Stimulated activated CD8-positive, alpha-beta memory T cell treated with anti-CD3 and anti-CD28 coated beads, Interleukin-15, amount 100 ng/mL, for 24 hours (primary cell): Measurements from ENCODE around the gene TTC33.
"Not testable (repeated sequence)": the region's sequence is repeated elsewhere in the genome, so short reads cannot be mapped to it uniquely, and the experiment has no call there.

ENCODE experiments used
- DNase-seq: peaks from one replicate; pipeline ENCODE4 v3.0.0-alpha.2; 2020; ENCODE audit warnings: low read depth

Gene TTC33

DNA sequence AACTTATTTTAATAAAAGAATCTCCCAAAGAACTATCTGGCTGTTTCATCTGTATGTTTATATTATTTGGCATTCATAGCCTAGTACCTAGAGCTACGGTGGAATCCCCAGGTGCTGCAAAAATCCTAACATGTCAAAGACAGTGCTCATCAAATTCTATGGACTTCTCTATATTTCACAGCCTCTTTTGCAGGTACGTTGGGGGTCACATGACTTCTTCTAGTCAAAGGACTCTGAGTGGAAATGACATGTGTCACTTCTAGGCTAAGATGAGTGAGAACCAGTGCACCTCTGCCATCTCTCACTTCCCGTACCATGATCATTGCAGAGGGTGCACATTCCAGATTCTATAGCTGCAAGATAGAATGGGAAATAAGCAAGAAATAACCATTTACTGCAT, 148.6 kb downstream of the TTC33 start:
- no peak for DNase-seq

DNA sequence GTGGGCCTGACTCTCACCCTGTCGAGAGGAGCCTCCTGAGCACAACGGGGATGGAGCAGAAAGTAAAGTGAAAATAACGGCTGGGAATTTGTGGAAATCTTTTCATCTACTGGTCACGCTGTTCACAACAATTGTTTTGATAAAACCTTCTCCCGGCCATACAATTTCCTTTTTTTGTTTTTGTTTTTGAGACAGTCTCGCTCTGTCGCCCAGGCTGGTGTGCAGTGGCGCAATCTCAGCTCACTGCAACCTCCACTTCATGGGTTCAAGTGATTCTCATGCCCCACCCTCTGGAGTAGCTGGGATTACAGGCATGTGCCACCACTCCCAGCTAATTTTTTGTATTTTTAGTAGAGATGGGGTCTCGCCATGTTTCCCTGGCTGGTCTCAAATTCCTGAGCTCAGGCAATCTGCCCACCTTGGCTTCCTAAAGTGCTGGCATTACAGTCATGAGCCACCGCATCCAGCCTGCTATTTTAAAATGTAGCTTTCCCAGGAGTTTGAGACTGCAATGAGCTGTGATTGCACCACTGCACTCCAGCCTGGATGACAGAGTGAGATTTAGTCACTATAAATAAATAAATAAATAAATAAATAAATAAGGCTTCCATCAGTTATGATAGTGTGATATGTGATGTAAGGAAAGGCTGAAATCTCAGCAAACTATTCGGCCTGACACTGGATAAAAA, 149.5 kb downstream of the TTC33 start:
- no peak for DNase-seq

DNA sequence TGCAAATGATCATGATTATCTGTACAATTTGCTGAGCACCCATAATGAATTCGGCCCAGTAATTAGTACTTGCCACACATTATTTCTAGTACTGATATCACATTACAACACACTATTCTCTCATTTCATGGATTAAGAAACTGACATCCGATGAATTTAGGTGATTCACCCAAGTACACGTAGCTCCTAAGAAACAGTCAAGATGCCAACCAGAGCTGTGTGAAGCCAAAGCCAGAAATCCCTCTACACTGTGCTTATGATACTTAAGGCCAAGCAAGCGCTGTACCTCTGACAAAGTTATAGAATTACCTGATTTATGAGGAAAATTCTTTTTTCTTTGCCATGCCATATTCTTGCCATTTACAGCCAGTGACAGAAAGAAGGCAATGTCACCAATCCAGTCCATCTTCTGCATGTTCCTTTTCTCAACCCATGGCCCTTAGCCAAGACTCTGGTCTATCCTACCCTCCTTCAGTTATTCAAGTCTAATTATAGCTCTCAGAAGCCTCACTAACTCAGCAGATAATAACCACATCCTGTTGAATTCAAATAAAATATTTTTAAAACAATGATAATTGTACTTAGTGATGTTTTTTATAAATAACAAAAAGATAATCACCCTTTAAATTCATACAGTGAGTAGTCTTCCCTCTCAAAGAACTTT, 150.3 kb downstream of the TTC33 start:
- no peak for DNase-seq

DNA sequence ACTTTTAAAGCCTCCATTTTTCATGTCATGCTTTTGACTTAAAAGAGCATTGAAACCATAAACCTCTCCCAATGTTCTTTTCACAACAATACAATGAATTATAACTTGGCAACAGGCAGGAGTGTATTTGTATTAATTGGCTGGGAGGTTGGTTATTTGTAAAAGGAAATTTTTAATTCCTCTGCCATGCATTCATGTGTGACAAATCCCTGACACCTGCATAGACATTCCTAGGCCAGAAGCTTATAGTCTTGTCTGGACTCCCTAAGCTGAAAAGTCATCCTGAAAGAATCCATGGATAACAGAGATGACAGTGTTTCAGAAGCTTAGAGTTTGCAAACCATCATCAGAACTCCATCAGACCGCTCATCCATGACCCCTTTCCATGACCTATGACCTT, 152.4 kb downstream of the TTC33 start:
- no peak for DNase-seq

DNA sequence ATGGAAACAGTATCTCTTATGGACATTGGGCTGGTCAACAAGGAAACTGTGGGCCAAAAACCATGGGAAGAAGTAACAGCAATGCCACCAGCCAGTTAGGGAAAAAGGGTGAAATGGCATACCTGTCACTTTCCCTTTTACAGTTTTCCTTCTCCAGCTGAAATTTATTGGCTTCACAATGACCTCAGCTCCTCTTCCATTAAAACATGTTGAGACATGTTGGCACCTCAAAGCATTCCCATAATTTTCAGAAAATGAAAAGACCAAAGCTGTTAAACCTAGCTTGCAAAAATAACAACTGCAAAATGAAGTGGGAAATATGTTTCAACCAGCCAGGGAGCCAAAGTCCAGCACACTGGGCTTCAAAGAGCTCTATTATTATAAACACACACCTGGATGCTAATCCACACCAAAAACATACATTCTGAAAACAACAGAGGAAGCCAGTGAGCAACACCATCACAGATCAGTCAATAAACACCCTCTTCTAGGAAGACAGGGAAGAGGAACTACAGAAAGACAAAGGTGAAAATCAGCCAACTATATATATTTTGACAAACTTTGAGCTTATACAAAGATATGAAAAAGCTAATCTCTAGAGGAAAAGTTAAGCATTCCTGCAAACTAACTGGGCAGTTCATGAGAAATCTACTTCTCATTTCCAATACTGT, 154.4 kb downstream of the TTC33 start:
- no peak for DNase-seq

DNA sequence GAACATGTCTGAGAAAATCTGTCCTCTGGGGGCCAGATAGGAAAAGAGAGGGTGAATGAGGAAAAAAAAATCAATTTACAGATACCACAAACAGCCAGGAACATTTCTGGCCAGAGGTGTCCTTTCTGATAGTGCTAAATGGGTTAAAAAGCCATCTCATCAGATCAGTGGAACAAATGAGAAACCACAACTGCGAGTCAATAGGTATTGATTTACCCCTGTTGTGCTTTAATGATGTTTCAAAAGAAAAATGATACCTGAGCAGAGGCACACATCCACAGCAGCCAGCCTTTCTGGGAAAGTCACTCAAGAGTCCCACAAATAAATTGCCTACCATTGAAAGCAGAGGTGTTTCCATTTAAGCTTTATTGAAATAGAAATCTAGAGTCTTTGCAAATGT, 155.4 kb downstream of the TTC33 start:
- no peak for DNase-seq

DNA sequence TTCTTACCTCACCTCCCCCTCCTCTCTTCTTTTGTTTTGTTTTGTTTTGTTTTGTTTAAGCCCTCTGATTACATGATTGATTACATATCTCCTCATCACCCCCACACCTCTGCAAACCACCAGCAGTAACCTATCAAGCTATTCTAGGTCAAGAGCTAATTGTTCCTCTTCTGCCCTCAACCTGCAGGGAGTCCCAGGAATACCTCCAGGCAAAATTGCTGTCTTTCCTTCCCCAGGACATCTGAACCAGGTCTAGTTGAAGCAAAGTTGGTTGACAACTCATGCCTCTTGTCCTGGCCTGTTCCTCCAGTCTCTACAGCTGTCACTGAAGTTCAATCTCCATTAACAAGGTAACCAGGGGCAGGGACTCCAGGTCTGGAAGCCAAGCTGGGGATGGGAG, 156.1 kb downstream of the TTC33 start:
- no peak for DNase-seq

DNA sequence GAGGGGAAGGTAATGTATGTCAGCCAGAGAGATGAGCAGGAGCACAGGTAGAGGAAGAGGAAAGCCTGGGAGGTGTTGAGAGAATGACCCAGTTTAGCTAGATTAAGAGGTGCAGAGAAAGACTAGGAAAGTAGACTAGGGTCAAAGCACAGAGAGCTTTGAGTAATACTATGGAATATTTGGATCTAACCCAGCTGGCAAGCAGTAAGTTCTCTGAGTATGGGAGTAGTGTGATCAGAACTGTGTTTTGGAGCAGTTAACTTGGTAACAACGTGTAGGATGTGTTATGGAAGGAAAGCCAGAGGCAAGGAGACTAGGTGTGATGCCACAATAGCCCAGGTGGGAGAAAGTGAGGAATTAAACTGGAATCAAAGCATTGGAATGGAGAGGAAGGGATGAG, 160.9 kb downstream of the TTC33 start:
- DNase-seq: no peak

DNA sequence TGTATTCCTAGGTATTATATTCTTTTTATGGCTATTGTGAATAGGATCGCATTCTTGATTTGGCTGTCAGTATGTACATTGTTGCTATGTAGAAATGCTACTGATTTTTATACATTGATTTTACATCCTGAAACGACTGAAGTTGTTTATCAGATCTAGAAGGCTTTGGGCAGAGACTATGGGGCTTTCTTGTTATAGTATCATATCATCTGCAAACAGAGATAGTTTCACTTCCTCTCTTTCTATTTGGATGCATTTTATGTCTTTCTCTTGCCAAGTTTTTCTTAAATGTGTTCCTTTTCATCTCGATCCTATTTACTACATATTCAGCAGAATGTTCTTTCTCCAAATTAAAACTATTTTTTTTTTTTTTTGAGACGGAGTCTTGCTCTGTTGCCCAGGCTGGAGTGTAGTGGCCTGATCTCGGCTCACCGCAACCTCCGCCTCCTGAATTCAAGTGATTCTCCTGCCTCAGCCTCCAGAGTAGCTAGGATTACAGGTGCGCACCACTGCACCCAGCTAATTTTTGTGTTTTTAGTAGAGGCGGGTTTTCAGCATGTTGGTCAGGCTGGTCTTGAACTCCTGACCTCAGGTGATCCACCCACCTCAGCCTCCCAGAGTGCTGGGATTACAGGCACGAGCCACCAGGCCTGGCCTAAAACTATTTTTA, 163.9 kb downstream of the TTC33 start:
- not testable (repeated sequence) for DNase-seq

DNA sequence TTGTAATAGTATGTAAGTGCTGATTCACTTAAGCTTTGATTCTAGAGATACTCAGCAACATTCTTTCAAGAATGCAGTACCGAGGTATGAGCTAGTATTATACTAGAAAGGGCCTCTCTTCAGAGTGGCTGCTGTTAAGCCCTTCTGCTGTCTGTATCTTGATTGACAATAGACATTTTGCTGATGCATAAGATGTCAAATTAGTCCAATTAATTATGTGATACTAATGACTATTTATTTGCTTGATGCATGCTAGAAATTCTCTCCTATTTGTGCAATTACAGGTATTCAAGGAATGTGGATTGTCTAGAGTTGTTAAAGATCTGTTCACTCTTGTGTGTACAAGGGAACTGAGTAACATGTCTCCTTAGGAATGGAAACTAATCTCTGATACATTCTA, 168.4 kb downstream of the TTC33 start:
- no peak for DNase-seq

DNA sequence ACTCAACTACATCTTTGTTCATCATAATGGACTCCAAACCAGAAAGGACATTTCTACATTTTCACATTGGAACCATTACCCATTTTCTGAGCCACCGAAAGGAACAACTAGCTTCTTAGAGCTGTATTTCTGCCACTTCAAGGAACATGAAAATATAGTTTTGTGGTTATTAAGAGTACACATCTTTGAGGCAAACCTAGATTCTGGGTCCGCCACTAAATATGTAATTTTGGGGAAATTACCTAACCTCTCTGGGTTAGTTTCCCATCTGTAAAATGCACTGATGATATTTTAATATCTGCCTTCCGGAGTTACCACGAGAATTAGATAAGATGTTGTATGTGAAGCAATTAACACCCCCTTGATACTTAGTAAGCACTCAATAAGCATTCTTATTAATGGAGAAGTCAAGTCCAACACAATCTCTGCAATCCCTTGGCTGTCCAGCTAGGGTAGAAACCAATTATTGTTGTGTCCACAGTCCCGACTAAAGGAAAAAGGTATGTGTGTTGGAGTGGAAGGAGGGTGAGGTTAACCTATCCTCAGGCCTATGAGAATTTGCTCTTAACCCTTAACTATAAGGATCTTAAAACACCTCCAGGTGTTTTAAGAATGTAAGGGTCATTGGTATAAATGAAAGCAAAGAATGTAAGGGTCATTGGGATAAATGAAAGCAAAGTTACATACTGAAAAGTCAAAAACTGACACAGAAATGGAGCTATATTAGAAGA, 170.1 kb downstream of the TTC33 start:
- DNase-seq: no peak

DNA sequence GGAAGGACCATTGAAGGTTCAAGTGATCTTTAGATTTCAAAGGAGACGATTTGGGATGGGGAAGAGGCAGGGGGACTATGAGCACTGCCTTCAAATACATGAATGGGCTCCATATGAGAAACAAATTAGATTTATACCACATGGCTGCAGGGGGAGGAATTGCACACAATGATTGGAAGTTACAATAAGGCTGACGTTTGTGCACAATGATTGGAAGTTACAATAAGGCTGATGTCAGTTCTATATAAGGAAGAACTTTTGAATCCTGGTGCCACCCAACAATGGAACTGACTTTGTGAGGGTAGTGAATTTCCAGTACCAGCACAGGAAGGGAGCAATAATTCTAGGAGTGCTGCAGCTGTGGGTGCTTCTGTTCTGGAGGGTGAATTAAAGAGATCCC, 171.7 kb downstream of the TTC33 start:
- DNase-seq: no peak

DNA sequence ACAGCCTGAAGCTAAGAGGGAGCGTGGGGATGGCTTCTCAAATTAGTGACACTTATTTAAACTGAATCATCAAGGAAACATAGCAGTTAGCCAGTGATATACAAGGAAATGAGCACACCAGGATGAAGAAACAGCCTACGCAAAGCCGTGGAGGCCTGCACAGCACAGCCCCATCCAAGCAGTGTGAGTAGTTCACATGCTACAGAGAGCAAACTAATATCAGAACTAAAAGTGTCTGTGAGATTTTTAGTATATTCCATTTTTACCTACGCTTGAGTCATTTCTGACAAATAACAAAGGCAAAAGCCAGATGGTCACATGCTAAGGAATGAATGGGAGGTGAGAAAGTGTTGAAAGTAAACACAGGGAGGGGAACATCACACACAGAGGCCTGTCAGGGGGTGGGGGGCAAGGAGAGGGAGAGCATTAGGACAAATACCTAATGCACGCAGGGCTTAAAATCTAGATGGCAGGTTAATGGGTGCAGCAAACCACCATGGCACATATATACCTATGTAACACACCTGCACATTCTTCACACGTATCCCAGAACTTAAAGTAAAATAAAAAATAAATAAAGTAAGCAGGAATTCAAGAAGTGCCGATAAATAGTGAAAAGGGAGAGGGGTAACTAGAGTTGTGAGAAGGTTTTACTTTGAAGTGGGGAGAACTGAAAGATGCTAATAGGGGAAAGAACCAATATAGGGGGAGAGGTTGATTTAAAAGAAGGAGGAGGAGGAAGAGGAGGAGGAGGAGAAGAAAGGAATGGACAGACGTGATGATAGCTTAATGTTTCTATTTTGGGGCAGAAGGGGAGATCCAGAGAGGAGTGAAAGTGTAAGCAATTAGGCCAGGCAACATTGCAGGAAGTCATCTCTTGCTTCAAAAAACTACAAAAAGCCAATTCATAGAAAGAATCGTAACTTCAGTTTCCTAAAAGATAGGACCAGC, 177.0 kb downstream of the TTC33 start:
- DNase-seq: no peak

DNA sequence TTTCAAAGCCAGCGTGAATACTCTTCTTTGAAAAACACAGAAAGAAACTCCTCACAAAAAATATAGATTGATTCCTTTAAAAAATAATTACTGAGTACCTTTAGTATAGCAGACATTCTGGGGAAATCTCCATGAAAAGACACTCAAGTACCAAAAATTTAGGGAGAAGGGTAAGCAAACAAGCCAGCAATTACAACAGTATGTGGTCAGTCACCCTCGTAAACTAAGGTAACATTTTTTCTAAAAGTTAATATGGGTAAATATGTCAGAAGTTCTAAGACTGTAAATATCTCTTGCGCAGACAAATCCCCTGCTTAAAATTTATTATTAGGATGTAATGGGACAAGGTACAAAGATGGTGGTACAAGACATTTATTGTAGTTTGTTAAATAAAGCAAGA, 178.0 kb downstream of the TTC33 start:
- no peak for DNase-seq

DNA sequence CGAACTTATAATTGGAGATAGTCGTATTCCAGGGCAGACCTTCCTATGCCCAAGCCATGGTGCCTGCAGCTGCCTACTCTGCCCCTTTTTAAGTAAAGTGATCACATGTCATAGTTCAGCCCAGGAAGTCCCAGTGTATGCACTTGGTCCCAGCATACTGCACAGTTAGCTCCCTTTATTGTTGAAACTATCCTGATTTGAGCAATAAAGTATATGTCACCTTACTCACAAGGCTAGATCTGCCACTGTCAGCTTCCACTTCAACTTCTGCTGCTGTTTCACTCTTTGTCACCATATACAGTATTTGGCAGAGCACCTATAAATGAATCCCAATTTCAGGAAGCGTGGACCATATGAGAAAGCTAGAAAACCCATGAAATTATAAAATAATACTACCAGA, 179.8 kb downstream of the TTC33 start:
- DNase-seq: no peak

DNA sequence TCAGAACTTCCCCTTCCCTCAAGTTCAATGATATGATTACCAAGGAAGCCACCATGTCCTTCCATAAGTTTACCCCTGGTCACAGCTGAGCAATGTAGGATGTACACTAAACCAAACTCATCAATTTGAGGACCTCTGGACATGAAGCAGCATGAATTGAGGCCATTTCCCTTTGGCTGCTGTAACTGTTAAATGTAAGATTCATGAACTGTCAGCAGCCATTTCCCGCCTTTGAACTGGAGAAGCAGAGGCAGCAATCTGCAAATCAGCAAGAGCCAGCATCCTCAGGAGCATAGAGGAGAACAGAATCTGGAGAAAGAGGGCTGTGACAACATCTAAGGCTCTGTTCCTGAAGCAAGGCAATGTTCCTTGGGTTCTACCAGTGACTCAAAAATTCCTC, 180.3 kb downstream of the TTC33 start:
- no peak for DNase-seq

DNA sequence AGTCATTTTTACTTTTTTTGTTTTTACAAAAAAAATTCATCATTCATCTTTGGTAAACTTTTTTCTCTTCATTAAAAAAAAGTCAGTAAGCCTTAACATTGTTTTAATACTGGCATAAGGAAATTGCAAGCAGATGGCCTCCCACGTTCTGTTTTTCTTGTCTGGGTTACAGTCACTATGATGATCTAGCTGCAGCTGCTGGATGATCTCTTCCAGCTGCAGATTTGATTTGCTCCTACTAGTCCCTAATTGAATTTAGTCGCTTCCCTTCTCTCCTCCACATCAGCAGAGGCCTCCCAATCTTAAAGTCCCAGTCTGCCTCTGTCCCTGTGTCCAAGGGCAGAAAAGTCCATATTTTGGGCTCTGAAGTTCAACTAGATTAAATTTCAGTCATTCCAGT, 182.8 kb downstream of the TTC33 start:
- DNase-seq: no peak

DNA sequence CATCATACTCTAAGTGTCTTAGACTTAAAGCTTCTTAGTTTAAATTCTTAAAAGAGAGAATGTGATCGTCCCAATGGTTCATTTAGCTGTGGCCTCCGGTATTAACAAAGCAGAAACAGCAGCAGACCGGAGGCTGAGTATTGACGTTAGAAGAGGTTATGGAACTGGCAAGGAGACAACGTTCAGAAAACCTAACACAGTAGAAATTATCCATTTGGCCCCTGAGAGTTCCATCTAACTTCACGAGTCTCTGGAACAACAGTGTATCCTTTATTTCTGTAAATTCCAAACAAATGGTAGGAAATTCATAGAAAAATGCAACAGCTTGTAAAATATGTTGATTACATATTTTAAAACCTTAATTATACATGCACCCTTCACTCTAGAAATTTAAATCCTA, 183.4 kb downstream of the TTC33 start:
- no peak for DNase-seq

DNA sequence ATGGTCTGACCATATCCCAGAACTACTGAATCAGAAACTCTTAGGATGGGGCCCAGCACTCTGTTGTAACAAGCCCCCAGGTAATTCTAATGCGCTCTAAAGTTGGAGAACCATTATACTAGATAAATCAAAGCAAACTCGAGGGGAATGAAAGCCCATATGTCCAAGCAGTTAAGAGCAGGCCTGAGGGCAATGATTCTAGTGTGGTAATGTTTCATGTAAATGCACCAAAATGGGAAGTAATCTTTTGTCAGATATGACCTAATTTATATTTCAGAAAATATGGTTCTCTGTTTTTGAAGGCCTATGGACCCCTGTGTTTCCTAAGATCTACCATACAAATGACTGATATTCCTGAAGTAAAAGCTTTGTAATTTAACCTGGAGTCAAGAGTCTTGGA, 184.0 kb downstream of the TTC33 start:
- no peak for DNase-seq

DNA sequence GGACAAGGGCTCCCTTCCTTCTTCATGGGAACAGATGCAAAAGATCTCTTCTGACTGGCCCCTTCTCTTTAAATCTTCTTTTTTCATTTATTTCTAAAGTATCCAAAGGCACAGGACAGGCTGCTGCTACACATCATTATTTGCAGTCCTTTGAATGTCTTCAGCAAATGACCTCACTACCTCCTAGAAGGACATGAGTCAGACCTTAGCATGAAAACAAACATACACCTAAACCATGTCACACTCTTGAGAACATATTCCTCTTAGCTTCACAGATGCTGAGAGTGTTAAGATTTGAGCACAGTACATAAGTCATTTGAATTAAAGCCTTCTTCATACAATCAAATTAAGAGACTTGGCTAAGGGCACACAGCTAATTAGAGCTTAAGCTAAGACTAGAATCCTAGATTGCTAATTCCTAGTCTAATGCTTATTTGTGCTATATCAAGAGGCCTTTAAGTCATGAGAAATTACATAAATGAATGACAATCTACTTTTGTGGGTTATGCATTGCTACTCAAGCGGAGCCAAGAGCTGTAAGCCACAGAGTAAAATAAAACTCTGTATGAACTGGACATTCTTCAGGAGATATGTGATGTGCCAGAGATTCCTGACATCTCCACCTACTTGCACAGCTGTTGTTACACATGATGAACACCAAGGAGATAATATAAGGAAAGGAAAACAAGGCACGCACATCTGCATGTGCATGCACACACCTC, 185.2 kb downstream of the TTC33 start:
- no peak for DNase-seq
